ENCODE data around the gene KMT2E.

The KMT2E gene

DNA sequence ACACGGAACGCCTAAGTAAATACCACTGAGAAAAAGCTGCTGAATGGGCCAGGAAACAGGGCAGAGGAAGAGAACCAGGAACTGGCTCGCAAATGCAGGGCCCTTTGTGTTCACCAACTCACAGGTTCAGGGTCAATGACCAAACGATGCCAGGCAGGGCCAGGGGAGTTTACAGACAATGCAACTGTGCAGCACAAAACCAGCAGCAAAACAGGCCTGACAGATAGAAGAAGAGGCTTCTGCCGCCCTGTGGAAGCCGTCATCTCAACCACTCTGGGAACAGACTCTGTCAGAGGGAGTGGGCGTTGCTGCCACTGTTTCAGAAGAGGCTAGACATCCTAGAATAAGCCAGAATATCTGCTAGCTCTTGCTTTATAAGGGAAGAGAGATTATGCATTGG lies 117.9 kb downstream of the KMT2E start:
- Histone ChIP-seq H4K20me1 (ENCODE audit: insufficient read depth, low read length) (no peaks in the 10 kb centered on the region), H3F3A (ENCODE audit: insufficient read depth, low read length) (no peaks in the 10 kb centered on the region), H3K4me3 (ENCODE audit: low read depth, low read length, poor library complexity, severe bottlenecking) (no peak overlapping the region), H2AFZ (ENCODE audit: low read length) (no peak overlapping the region), H3K79me2 (ENCODE audit: insufficient read depth, low read length) (no peaks in the 10 kb centered on the region), H3K27ac (ENCODE audit: low read depth, low read length, poor library complexity, severe bottlenecking) (no peak overlapping the region), H3K9ac (ENCODE audit: low read length) (no peak overlapping the region), H3K9me3 (ENCODE audit: low read length) (no peaks in the 10 kb centered on the region), H3K4me2 (ENCODE audit: low read length) (no peak overlapping the region), H3K9me2 (ENCODE audit: low read depth, low read length) (no peaks in the 10 kb centered on the region), H3K27me3 (ENCODE audit: insufficient read depth, low read length) (no peaks in the 10 kb centered on the region), H3K4me1 (ENCODE audit: insufficient read depth, low read length, severe bottlenecking) (peaks cover 12% of the 10 kb centered on the region), H3K36me3 (ENCODE audit: insufficient read depth, low read length) (no peaks in the 10 kb centered on the region)
- TF ChIP-seq, protein P1, sequence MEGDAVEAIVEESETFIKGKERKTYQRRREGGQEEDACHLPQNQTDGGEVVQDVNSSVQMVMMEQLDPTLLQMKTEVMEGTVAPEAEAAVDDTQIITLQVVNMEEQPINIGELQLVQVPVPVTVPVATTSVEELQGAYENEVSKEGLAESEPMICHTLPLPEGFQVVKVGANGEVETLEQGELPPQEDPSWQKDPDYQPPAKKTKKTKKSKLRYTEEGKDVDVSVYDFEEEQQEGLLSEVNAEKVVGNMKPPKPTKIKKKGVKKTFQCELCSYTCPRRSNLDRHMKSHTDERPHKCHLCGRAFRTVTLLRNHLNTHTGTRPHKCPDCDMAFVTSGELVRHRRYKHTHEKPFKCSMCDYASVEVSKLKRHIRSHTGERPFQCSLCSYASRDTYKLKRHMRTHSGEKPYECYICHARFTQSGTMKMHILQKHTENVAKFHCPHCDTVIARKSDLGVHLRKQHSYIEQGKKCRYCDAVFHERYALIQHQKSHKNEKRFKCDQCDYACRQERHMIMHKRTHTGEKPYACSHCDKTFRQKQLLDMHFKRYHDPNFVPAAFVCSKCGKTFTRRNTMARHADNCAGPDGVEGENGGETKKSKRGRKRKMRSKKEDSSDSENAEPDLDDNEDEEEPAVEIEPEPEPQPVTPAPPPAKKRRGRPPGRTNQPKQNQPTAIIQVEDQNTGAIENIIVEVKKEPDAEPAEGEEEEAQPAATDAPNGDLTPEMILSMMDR (IDR thresholded peaks at IDR 0.05; ENCODE audit: low read length) = no peak
- TF ChIP-seq EZH2 (IDR thresholded peaks at IDR 0.05; ENCODE audit: borderline replicate concordance, low read length) = no peak

DNA sequence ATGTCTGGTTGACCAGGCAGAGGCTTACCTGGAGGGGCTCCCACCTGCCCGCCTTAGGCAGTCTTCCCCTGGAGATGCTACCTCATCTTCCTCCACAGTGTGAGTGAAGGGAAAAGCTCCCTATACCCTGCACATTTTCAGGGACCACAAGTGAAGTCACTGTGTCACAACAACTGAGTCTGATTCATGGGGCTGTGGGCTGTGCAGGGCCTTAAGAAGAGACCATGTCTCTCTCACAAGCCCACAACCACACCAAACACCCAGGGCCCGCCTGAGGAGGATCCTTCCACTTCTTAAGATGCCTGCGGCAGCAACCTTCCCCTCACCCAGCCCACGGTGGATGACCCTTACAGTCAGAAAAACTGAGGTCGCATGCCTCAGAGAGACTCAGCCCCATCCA lies 118.3 kb downstream of the KMT2E start:
- peaks cover 8% of the 10 kb centered on the region for H3K4me1 ChIP-seq (ENCODE audit: insufficient read depth, low read length, severe bottlenecking)
- no peaks in the 10 kb centered on the region for H3K27me3 ChIP-seq (ENCODE audit: insufficient read depth, low read length)
- no peak for TF ChIP-seq EZH2 (IDR thresholded peaks at IDR 0.05; ENCODE audit: borderline replicate concordance, low read length)
- TF ChIP-seq, protein P1 (IDR thresholded peaks at IDR 0.05; ENCODE audit: low read length) = no peak
- no peaks in the 10 kb centered on the region for H3K9me3 ChIP-seq (ENCODE audit: low read length)
- H3K36me3 ChIP-seq (ENCODE audit: insufficient read depth, low read length) = no peaks in the 10 kb centered on the region
- H3K9me2 ChIP-seq (ENCODE audit: low read depth, low read length) = no peaks in the 10 kb centered on the region
- no peaks in the 10 kb centered on the region for H3K79me2 ChIP-seq (ENCODE audit: insufficient read depth, low read length)
- H2AFZ ChIP-seq (ENCODE audit: low read length) = no peak overlapping the region
- no peak overlapping the region for H3K4me3 ChIP-seq (ENCODE audit: low read depth, low read length, poor library complexity, severe bottlenecking)
- no peak overlapping the region for H3K9ac ChIP-seq (ENCODE audit: low read length)
- H3K27ac ChIP-seq (ENCODE audit: low read depth, low read length, poor library complexity, severe bottlenecking) = no peak overlapping the region
- H3K4me2 ChIP-seq (ENCODE audit: low read length) = no peak overlapping the region
- H3F3A ChIP-seq (ENCODE audit: insufficient read depth, low read length) = no peaks in the 10 kb centered on the region
- H4K20me1 ChIP-seq (ENCODE audit: insufficient read depth, low read length) = no peaks in the 10 kb centered on the region

DNA sequence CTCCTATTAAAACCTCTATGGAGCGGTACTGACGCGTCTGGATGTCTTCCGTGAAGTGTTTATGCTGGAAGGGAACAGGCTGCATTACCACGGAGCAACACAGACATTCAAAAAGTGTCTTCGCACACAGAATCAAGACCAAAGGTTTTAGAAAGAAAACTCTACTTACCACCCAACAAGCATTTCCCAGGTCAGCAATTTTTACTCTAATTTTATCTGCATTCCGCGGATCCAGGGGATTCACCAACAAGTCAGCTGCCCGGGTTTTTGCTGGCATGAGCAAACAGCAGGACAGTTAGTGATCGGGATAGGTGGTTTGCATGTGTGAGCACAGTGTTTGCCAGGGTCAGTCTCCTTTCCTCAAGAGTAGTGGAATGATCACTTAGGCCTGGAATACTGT lies 118.8 kb downstream of the KMT2E start:
- no peaks in the 10 kb centered on the region for H3K9me2 ChIP-seq (ENCODE audit: low read depth, low read length)
- H3K4me1 ChIP-seq (ENCODE audit: insufficient read depth, low read length, severe bottlenecking) = peaks cover 3% of the 10 kb centered on the region
- no peak overlapping the region for H3K9ac ChIP-seq (ENCODE audit: low read length)
- H3K9me3 ChIP-seq (ENCODE audit: low read length) = no peaks in the 10 kb centered on the region
- H3K36me3 ChIP-seq (ENCODE audit: insufficient read depth, low read length) = no peaks in the 10 kb centered on the region; the same call in 1 of the 2 replicates
- no peaks in the 10 kb centered on the region for H3F3A ChIP-seq (ENCODE audit: insufficient read depth, low read length)
- TF ChIP-seq, protein P1 (IDR thresholded peaks at IDR 0.05; ENCODE audit: low read length) = no peak
- no peak for TF ChIP-seq EZH2 (IDR thresholded peaks at IDR 0.05; ENCODE audit: borderline replicate concordance, low read length)
- no peak overlapping the region for H2AFZ ChIP-seq (ENCODE audit: low read length)
- H4K20me1 ChIP-seq (ENCODE audit: insufficient read depth, low read length) = no peaks in the 10 kb centered on the region
- no peak overlapping the region for H3K4me2 ChIP-seq (ENCODE audit: low read length)
- H3K27ac ChIP-seq (ENCODE audit: low read depth, low read length, poor library complexity, severe bottlenecking) = no peak overlapping the region
- H3K79me2 ChIP-seq (ENCODE audit: insufficient read depth, low read length) = no peaks in the 10 kb centered on the region
- no peak overlapping the region for H3K4me3 ChIP-seq (ENCODE audit: low read depth, low read length, poor library complexity, severe bottlenecking)
- H3K27me3 ChIP-seq (ENCODE audit: insufficient read depth, low read length) = no peaks in the 10 kb centered on the region
